ENCODE measurements around the gene PCDHB5.
"Not testable (repeated sequence)": the region's sequence is repeated elsewhere in the genome, so short reads cannot be mapped to it uniquely, and the experiment has no call there.

PCDHB5 gene

DNA sequence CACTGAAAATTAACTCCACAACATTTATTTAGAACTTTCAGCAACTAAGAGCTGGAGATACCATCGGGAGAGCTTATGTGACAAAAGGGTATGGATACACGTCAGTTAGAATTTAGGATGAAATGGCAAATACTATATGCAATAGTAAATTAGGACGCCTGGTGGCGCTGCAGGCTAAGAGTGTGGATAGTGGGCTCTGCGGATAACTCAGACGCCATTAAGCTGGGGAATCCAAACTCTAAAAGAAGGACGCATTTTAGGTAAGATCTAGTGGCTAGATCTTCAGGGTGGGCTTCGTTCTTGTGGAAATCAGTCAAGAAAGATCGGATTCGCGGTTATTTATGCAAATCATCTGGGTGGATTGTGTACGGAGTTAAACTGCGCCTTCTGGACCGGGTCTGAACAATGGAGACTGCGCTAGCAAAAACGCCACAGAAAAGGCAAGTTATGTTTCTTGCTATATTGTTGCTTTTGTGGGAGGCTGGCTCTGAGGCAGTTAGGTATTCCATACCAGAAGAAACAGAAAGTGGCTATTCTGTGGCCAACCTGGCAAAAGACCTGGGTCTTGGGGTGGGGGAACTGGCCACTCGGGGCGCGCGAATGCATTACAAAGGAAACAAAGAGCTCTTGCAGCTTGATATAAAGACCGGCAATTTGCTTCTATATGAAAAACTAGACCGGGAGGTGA is at the start of gene PCDHB5:
Gene PCDHB5 (plus strand): TSS at position 177 of the 688 bp plus-strand sequence. CDS start 229 bp downstream, at position 406.
- peak; percentile 51 for DNase-seq (ENCODE audit: low read depth, low spot score)
- Histone ChIP-seq H3K27me3 (ENCODE audit: insufficient read depth, insufficient read length) (no peaks in the 10 kb centered on the region), H3K4me3 (ENCODE audit: insufficient read length, low read depth) (peak within 1 kb of the TSS; percentile 86), H3K36me3 (ENCODE audit: insufficient read depth, insufficient read length, low read length) (peaks cover 22% of the 10 kb centered on the region), H3K4me1 (ENCODE audit: insufficient read depth, insufficient read length) (no peaks in the 10 kb centered on the region), H3K9me3 (ENCODE audit: insufficient read depth, low read length) (peaks cover 37% of the 10 kb centered on the region), H3K9ac (ENCODE audit: insufficient read length, low read depth) (peak within 1 kb of the TSS; percentile 90)
- TF ChIP-seq YY1 (IDR thresholded peaks at IDR 0.05; ENCODE audit: insufficient read depth, insufficient read length) (peak; percentile 65), SUZ12 (IDR thresholded peaks at IDR 0.05; ENCODE audit: extremely low read depth, insufficient read depth, insufficient read length) (no peak), ZNF274 (IDR thresholded peaks at IDR 0.05; ENCODE audit: low read depth, low read length) (no peak)

GRCh38 chr5:141094481-141095262 is 40.3 kb upstream of the PCDHB5 start, which contains the start of gene PCDHB2:
TSS of gene PCDHB2 (plus strand) at chr5:141094615. CDS start at chr5:141094791, 176 bp downstream.
- Histone ChIP-seq H3K9ac (ENCODE audit: insufficient read length, low read depth) (peak within 1 kb of the TSS; percentile 86), H3K4me3 (ENCODE audit: insufficient read length, low read depth) (peak within 1 kb of the TSS; percentile 69), H3K4me1 (ENCODE audit: insufficient read depth, insufficient read length) (no peaks in the 10 kb centered on the region), H3K36me3 (ENCODE audit: insufficient read depth, insufficient read length, low read length) (peaks cover 13% of the 10 kb centered on the region), H3K27me3 (ENCODE audit: insufficient read depth, insufficient read length) (no peaks in the 10 kb centered on the region), H3K9me3 (ENCODE audit: insufficient read depth, low read length) (peaks cover 14% of the 10 kb centered on the region)
- TF ChIP-seq SUZ12 (IDR thresholded peaks at IDR 0.05; ENCODE audit: extremely low read depth, insufficient read depth, insufficient read length) (no peak), ZNF274 (IDR thresholded peaks at IDR 0.05; ENCODE audit: low read depth, low read length) (no peak), YY1 (IDR thresholded peaks at IDR 0.05; ENCODE audit: insufficient read depth, insufficient read length) (no peak)
- DNase-seq (ENCODE audit: low read depth, low spot score), result peak; percentile 84

- Histone ChIP-seq H3K9me3 (ENCODE audit: insufficient read depth, low read length) (peaks cover 14% of the 10 kb centered on the region), H3K36me3 (ENCODE audit: insufficient read depth, insufficient read length, low read length) (peaks cover 13% of the 10 kb centered on the region), H3K4me3 (ENCODE audit: insufficient read length, low read depth) (peak overlapping the region; percentile 69), H3K9ac (ENCODE audit: insufficient read length, low read depth) (peak overlapping the region; percentile 86), H3K27me3 (ENCODE audit: insufficient read depth, insufficient read length) (no peaks in the 10 kb centered on the region), H3K4me1 (ENCODE audit: insufficient read depth, insufficient read length) (no peaks in the 10 kb centered on the region)
- no peak for DNase-seq (ENCODE audit: low read depth, low spot score)
- TF ChIP-seq YY1 (IDR thresholded peaks at IDR 0.05; ENCODE audit: insufficient read depth, insufficient read length), result no peak
- TF ChIP-seq SUZ12 (IDR thresholded peaks at IDR 0.05; ENCODE audit: extremely low read depth, insufficient read depth, insufficient read length), result no peak
- no peak for TF ChIP-seq ZNF274 (IDR thresholded peaks at IDR 0.05; ENCODE audit: low read depth, low read length)
Measured at GRCh38 chr5:141095263-141095641, 39.8 kb upstream of the PCDHB5 start.

DNA sequence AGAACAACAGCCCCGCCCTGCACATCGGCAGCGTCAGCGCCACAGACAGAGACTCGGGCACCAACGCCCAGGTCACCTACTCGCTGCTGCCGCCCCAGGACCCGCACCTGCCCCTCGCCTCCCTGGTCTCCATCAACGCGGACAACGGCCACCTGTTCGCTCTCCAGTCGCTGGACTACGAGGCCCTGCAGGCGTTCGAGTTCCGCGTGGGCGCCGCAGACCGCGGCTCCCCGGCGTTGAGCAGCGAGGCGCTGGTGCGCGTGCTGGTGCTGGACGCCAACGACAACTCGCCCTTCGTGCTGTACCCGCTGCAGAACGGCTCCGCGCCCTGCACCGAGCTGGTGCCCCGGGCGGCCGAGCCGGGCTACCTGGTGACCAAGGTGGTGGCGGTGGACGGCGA is 38.8 kb upstream of the PCDHB5 start:
- H3K4me1 ChIP-seq (ENCODE audit: insufficient read depth, insufficient read length); H3K9ac ChIP-seq (ENCODE audit: insufficient read length, low read depth); H3K4me3 ChIP-seq (ENCODE audit: insufficient read length, low read depth); DNase-seq (ENCODE audit: low read depth, low spot score); H3K27me3 ChIP-seq (ENCODE audit: insufficient read depth, insufficient read length): not testable (repeated sequence)
- Histone ChIP-seq H3K36me3 (ENCODE audit: insufficient read depth, insufficient read length, low read length) (peaks cover 22% of the 10 kb centered on the region), H3K9me3 (ENCODE audit: insufficient read depth, low read length) (peaks cover 14% of the 10 kb centered on the region)

DNA sequence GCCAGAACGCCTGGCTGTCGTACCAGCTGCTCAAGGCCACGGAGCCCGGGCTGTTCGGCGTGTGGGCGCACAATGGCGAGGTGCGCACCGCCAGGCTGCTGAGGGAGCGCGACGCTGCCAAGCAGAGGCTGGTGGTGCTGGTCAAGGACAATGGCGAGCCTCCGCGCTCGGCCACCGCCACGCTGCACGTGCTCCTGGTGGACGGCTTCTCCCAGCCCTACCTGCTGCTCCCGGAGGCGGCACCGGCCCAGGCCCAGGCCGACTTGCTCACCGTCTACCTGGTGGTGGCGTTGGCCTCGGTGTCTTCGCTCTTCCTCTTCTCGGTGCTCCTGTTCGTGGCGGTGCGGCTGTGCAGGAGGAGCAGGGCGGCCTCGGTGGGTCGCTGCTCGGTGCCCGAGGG is 38.4 kb upstream of the PCDHB5 start:
- DNase-seq (ENCODE audit: low read depth, low spot score); H3K27me3 ChIP-seq (ENCODE audit: insufficient read depth, insufficient read length); H3K9ac ChIP-seq (ENCODE audit: insufficient read length, low read depth); H3K4me3 ChIP-seq (ENCODE audit: insufficient read length, low read depth); H3K4me1 ChIP-seq (ENCODE audit: insufficient read depth, insufficient read length): not testable (repeated sequence)
- H3K9me3 ChIP-seq (ENCODE audit: insufficient read depth, low read length), result peaks cover 14% of the 10 kb centered on the region
- peaks cover 22% of the 10 kb centered on the region for H3K36me3 ChIP-seq (ENCODE audit: insufficient read depth, insufficient read length, low read length)

DNA sequence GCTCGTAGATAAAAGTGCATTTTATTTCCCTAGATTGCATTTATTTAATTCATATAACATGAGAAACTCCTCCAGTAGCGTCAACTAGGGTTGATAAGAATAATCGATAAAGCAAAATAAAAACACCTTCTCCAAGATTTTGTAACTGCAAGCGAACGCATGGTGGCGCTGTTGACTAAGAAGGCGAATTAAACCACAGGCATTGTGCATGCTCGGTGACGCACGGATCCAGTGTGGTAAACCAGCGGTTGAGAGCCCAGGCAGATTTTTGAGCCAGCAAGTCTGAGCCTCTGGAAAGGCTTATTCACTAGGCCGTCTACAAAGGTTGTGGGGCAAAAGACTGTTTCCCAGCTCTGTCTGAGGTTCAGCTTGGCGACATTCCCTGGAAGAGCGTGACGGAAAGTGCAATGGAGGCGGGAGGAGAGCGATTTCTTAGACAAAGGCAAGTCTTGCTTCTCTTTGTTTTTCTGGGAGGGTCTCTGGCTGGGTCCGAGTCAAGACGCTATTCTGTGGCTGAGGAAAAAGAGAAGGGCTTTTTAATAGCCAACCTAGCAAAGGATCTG is 34.7 kb upstream of the PCDHB5 start, which contains the start of gene PCDHB3:
Gene PCDHB3 (plus strand): TSS at position 231 of the 563 bp plus-strand sequence. CDS start 177 bp downstream, at position 408.
- H3K9me3 ChIP-seq (ENCODE audit: insufficient read depth, low read length), result peaks cover 6% of the 10 kb centered on the region; the same call in 1 of the 2 replicates
- peaks cover 25% of the 10 kb centered on the region for H3K36me3 ChIP-seq (ENCODE audit: insufficient read depth, insufficient read length, low read length)
- DNase-seq (ENCODE audit: low read depth, low spot score), result no peak
- H3K9ac ChIP-seq (ENCODE audit: insufficient read length, low read depth), result no peak within 1 kb of the TSS
- no peaks in the 10 kb centered on the region for H3K27me3 ChIP-seq (ENCODE audit: insufficient read depth, insufficient read length)
- TF ChIP-seq SUZ12 (IDR thresholded peaks at IDR 0.05; ENCODE audit: extremely low read depth, insufficient read depth, insufficient read length) (no peak), ZNF274 (IDR thresholded peaks at IDR 0.05; ENCODE audit: low read depth, low read length) (no peak), YY1 (IDR thresholded peaks at IDR 0.05; ENCODE audit: insufficient read depth, insufficient read length) (no peak)
- H3K4me3 ChIP-seq (ENCODE audit: insufficient read length, low read depth), result no peak within 1 kb of the TSS
- no peaks in the 10 kb centered on the region for H3K4me1 ChIP-seq (ENCODE audit: insufficient read depth, insufficient read length)

DNA sequence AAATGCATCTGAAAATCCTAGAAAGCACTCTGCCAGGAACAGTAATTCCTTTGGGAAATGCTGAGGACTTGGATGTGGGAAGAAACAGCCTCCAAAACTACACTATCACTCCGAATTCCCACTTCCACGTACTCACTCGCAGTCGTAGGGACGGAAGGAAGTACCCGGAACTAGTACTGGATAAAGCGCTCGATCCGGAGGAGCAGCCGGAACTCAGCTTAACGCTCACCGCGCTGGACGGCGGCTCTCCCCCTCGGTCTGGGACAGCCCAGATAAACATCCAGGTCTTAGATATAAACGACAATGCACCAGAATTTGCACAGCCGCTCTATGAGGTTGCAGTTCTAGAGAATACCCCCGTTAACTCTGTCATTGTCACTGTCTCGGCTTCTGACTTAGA is 33.9 kb upstream of the PCDHB5 start:
- Histone ChIP-seq H3K36me3 (ENCODE audit: insufficient read depth, insufficient read length, low read length) (peaks cover 25% of the 10 kb centered on the region), H3K4me3 (ENCODE audit: insufficient read length, low read depth) (no peak overlapping the region), H3K9me3 (ENCODE audit: insufficient read depth, low read length) (no peaks in the 10 kb centered on the region), H3K4me1 (ENCODE audit: insufficient read depth, insufficient read length) (no peaks in the 10 kb centered on the region), H3K9ac (ENCODE audit: insufficient read length, low read depth) (no peak overlapping the region), H3K27me3 (ENCODE audit: insufficient read depth, insufficient read length) (no peaks in the 10 kb centered on the region)
- TF ChIP-seq ZNF274 (IDR thresholded peaks at IDR 0.05; ENCODE audit: low read depth, low read length) (no peak), YY1 (IDR thresholded peaks at IDR 0.05; ENCODE audit: insufficient read depth, insufficient read length) (no peak), SUZ12 (IDR thresholded peaks at IDR 0.05; ENCODE audit: extremely low read depth, insufficient read depth, insufficient read length) (no peak)
- DNase-seq (ENCODE audit: low read depth, low spot score), result no peak

- not testable (repeated sequence) for H3K4me3 ChIP-seq (ENCODE audit: insufficient read length, low read depth); H3K9me3 ChIP-seq (ENCODE audit: insufficient read depth, low read length); H3K9ac ChIP-seq (ENCODE audit: insufficient read length, low read depth); DNase-seq (ENCODE audit: low read depth, low spot score); H3K4me1 ChIP-seq (ENCODE audit: insufficient read depth, insufficient read length); H3K27me3 ChIP-seq (ENCODE audit: insufficient read depth, insufficient read length)
- H3K36me3 ChIP-seq (ENCODE audit: insufficient read depth, insufficient read length, low read length), result peaks cover 25% of the 10 kb centered on the region
Measured at GRCh38 chr5:141102070-141102469, 32.9 kb upstream of the PCDHB5 start.

DNA sequence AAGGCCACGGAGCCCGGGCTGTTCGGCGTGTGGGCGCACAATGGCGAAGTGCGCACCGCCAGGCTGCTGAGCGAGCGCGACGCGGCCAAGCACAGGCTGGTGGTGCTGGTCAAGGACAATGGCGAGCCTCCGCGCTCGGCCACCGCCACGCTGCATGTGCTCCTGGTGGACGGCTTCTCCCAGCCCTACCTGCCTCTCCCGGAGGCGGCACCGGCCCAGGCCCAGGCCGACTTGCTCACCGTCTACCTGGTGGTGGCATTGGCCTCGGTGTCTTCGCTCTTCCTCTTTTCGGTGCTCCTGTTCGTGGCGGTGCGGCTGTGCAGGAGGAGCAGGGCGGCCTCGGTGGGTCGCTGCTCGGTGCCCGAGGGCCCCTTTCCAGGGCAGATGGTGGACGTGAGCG is 32.5 kb upstream of the PCDHB5 start:
- H3K4me1 ChIP-seq (ENCODE audit: insufficient read depth, insufficient read length); H3K4me3 ChIP-seq (ENCODE audit: insufficient read length, low read depth); H3K9ac ChIP-seq (ENCODE audit: insufficient read length, low read depth); H3K27me3 ChIP-seq (ENCODE audit: insufficient read depth, insufficient read length); H3K9me3 ChIP-seq (ENCODE audit: insufficient read depth, low read length); DNase-seq (ENCODE audit: low read depth, low spot score): not testable (repeated sequence)
- H3K36me3 ChIP-seq (ENCODE audit: insufficient read depth, insufficient read length, low read length), result peaks cover 24% of the 10 kb centered on the region

Data from NT2/D1 (cell line).